LNCaP clone FGC (cell line): ENCODE measurements around the gene THAP11.

Source experiments
- DNase-seq: peaks from one replicate; pipeline ENCODE4 v3.0.0-alpha.2; 2011; ENCODE audit warnings: low read depth
- H3K4me3 ChIP-seq: 2 replicates; pipeline ENCODE4 v1.5.1; 2011; ENCODE audit warnings: mild to moderate bottlenecking, low read depth, low read length, control low read depth
- TF ChIP-seq, protein P1 (sequence below): IDR thresholded peaks from 2 replicates; pipeline ENCODE4 v1.5.1; 2012; ENCODE audit warnings: mild to moderate bottlenecking; ENCODE audit not compliant: control insufficient read depth, insufficient read depth; ENCODE audit errors: extremely low read depth

Gene THAP11

GRCh38 chr16:67804853-67805542 lies 37.1 kb upstream of the THAP11 start:
- peak overlapping the region; percentile 99 for H3K4me3 ChIP-seq
- no peak for DNase-seq
- TF ChIP-seq, protein P1, sequence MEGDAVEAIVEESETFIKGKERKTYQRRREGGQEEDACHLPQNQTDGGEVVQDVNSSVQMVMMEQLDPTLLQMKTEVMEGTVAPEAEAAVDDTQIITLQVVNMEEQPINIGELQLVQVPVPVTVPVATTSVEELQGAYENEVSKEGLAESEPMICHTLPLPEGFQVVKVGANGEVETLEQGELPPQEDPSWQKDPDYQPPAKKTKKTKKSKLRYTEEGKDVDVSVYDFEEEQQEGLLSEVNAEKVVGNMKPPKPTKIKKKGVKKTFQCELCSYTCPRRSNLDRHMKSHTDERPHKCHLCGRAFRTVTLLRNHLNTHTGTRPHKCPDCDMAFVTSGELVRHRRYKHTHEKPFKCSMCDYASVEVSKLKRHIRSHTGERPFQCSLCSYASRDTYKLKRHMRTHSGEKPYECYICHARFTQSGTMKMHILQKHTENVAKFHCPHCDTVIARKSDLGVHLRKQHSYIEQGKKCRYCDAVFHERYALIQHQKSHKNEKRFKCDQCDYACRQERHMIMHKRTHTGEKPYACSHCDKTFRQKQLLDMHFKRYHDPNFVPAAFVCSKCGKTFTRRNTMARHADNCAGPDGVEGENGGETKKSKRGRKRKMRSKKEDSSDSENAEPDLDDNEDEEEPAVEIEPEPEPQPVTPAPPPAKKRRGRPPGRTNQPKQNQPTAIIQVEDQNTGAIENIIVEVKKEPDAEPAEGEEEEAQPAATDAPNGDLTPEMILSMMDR = no peak

GRCh38 chr16:67805718-67806427 lies 36.2 kb upstream of the THAP11 start:
- TF ChIP-seq, protein P1 = no peak

DNA sequence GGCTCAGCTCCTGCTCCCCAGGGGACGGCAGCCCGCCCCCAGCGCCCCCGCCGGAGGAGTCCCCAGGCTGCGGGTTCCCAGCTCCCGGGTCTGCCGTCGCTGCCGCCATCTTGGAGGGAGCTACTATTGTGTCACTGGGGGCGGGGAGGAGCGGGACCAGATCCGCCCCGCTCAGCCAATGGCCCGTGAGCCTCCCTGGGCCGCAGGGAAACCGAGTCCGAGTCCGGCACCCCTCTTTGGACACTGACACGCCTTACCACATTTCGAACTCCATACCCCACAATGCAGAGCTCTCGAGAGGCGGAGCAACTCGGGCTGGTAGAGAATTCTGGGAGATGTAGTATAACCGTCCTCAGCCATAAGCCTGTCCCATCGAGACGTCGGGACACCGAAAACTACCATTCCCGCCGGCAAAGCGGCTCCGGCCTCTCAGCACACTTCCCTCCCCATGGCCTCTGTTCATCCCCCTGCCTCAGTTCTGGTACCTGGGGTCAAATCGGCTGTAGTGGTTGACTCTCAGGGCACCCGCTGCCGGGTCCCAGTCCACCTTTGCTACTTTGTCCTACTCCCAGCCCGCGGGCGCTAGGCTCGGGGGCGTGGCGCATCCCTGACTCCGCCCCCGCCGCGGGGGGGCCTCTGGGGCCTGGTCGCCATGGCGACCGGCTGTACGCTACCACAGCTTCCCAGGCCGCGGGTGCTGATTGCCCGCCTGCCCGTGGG lies 35.5 kb upstream of the THAP11 start, which contains the start of the genes RANBP10 and TSNAXIP1:
Gene RANBP10, minus strand, starts transcription at position 133 of the 720 bp plus-strand sequence. Its CDS starts 24 bp downstream, at position 109.
Gene TSNAXIP1, plus strand, starts transcription at position 462 of the 720 bp plus-strand sequence. CDS start 261 bp downstream, outside the sequence.
- H3K4me3 ChIP-seq = peak within 1 kb of the TSS; percentile 99
- TF ChIP-seq, protein P1 = no peak
- DNase-seq = peak; percentile 99

More at GRCh38 chr16:67805718-67806427, 36.2 kb upstream of the THAP11 start:
- H3K4me3 ChIP-seq = peak overlapping the region; percentile 99
- DNase-seq = no peak

GRCh38 chr16:67807148-67807682 lies 34.9 kb upstream of the THAP11 start:
- DNase-seq = peak; percentile 32
- peak overlapping the region; percentile 99 for H3K4me3 ChIP-seq
- TF ChIP-seq, protein P1 = no peak

- DNase-seq = no peak
- TF ChIP-seq, protein P1 = no peak
- H3K4me3 ChIP-seq = no peak overlapping the region
Measured at GRCh38 chr16:67811899-67812298, 30.2 kb upstream of the THAP11 start.

DNA sequence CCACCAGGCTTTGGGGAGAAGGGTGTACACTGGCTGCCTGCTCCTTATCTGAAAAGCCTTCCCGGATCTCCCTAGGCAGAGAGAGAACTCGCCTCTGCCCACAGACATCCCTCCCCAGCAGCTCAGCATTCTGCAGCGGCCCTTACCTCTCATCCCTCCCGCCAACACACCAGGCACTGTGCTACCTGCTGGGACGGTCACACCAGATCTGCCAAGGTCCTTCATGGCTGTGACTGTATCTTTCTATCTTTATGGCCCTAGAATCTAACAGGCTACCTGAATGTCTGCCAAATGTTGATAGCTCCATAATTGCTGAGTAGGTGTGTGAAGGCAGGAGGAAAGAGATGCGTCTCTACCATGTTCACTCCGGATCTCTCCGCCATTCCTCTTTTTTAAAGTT lies 27.6 kb upstream of the THAP11 start:
- TF ChIP-seq, protein P1 = no peak
- H3K4me3 ChIP-seq = no peak overlapping the region
- peak; percentile 69 for DNase-seq
